HG03457 (cell line): ENCODE data around the gene GREB1L.
"Not testable (repeated sequence)": the region's sequence is repeated elsewhere in the genome, so short reads cannot be mapped to it uniquely, and the experiment has no call there.

ENCODE experiments used
- ATAC-seq: cut with Tn5 transposase; IDR thresholded peaks from one replicate; pipeline ENCODE4 v1.9.1; 2021; ENCODE audit warnings: moderate number of reproducible peaks; ENCODE audit not compliant: unreplicated experiment

The GREB1L gene

DNA sequence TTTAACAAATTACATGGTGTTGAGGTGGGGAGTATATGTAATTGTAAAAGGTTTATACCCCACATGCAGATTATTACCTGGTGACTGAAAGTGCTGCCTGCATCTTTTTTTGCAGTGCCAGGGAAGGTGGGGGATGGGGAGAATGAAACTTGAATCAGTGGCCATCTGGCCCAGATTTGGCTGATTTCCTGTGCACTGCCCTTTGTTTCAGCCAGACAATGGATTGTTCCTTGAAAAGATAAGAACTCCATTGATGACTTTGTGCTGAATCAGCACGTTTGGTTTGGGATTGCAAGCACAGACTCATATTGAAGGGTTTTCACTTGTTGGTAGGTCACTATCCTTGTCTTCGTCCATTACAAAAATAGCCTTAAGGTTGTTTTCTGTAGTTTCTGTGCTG, 20.9 kb downstream of the GREB1L start:
- ATAC-seq: no peak

DNA sequence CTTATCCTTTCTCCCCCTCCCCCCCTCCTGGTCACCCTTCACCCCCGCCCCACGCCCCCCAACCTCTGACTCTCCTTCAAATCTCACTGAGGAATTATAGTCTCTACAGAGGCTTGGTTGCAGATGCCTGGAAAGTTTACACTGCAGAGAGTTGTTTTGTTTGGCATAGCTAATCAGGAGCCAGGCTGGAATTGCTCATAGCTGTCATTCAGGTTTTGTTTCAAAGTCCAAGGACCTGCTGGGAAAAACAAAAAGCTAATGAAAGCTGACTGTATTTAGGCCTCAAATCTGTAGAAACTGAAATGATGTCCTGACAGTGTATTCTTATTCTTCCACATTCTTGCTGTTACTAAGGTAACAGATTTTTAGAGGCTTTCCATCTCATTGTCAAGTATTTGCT, 22.6 kb downstream of the GREB1L start:
- no peak for ATAC-seq

DNA sequence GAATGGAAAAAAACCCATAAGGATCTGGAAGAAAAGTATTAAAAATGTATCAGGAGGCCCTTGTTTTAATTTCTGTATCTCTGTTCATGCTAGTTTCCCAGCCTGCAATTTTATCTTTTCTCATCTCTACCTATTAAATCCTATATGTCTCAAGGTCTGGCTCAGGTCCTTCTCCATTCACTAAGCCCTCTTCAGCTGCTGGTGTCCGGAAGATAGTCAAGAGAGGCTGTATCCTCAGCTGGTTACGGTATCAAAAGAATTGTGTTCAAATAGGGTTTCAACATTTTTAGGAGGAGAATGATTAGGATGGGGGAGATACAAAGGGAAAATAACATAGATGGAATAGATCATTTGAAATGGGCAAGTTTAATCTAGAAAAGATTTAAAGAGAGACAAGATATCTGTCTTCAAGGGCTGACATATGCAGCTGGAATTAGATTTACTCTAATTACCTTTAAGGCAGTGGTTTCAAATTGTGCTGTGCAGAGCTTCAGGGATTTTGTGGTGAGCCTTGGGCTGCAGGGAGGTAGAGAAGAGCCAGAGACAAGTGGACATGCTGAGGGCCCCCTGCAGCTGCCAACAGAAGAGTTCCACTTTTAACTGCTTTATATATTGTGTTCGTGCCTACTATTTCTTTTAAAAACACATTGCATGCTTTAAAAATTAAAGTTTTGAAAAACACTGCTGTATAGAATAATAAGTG, 24.1 kb downstream of the GREB1L start:
- ATAC-seq: no peak

DNA sequence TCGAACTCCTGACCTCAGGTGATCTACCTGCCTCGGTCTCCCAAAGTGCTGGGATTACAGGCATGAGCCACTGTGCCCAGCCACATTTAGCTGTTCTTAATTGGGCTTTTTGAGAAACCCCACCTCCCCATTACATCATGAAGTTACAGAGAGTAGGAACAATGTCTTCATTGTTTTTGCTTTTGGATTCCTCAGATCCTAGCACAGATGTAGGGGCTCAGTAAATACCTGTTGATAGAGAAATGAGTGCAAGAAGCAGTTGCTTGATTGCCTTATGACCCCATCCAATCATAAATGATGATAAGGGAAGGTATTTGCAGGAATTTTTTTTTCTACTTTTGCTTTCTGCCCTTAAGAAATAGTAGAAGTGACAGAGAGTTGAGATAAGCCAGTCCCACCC, 25.4 kb downstream of the GREB1L start:
- no peak for ATAC-seq

DNA sequence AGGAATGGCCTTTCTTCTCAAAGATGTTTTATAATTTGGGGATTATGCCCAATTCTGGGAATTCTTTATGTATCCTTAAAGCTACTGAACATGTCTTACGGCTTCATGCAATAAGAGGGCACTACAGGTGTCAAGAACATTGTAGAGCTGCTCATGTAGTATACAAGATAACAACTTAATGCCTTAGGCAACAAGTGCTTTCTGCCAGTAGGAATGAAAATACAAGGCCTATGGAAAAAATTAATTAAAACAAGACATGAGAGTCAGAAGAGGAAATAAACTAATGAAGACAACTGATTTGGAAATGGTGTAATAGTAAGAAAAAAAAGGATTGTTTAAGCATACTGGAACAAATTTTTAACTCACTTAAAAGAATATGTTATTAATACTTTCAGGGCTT, 27.3 kb downstream of the GREB1L start:
- ATAC-seq: no peak

DNA sequence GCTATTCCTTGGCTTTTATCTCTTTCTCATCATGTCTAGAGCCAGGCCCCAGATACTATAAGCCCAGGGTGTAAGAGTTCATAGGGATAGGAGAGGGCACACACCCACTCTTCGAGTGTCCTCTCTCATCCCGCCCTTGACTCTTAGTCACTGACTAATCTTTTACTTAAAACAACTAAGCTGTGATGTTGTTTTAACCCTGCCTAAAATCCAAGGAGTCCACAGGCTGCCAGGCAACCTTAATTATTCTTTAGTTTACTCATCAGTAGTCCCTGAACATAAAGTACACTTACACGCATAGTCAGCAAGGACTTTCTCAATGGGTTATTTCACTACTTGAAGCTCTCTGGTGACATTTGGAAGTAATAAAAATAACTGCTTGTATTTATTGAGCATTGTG, 28.4 kb downstream of the GREB1L start:
- ATAC-seq: no peak

DNA sequence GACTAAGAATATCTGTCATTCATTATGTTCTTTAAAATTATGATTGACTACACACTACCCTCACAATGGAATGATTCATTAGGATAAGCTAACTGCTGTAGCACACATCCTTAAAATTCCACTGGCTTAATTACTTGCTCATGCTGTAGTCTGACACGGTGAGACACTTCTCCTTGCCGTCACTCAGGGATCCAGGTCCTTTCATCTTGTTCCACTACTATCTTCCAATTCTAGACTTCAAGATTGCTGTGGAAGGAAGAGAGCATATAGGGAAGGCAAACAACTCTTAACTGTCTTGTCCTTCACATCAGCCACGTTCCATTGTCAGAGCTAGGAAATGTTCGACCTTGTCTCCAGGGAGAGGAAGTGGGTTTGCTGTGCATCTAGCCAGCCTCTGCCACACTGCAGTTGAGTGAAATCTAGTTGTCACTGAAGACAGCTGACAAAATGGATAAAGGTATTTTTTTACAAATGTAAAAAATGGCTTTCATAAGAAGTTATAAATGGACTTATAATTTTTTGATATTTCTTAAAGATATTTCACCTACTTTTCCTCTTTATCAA, 30.1 kb downstream of the GREB1L start:
- no peak for ATAC-seq

DNA sequence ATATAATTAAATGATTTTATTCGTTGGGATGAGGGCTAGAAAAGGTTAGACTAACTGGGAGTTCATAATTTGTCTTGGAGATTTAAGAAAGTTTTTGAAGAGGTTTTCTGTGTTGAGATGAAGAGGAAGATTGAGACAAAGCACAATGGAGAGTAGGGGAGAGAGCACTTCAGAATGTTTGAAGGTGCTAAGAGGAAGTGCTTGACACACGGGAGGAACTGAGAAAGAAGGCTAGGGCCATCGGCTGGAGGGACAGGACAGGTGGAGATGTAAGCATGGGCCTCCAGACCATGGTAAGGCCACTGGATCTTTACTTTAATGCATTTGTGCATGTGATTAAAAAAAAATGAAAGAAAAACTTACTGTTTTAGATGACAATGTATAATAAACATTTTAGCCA, 31.5 kb downstream of the GREB1L start:
- ATAC-seq: no peak

DNA sequence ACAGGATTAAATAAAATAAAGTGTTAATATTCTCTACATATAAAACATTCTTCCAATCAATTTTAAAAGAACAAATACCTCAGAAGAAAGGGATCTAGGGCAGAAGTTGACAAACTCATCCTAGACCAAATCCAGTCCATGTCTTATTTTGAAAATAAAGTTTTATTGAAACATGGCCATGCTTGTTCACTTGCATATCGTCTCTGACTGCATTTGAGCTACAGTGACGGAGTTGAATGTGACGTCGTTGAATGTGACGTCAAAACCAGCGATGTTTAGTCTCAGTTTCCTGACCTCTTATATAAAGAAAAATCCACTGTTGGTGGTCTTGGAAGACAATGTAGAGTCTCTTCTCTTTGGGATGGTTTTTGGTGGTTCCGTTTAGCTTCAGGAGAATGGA, 33.6 kb downstream of the GREB1L start:
- no peak for ATAC-seq

DNA sequence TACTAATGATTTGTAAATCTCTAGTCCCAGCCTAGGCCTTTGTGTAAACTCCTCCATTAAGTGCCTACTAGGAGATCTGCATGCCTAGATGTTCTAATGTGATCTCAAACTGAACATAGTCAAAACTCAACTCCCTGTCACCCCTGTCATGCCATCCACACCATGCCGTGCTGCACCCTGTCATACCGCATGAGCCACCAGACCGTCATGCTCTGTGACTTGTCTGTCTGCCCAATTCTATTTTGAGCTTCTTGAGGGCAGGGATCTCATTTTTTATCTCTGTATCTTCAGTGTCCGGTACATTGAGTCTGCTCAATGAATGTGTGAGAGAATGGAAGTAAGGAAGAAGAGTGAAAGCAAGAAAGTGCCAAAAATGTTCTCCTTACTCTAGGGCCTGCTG, 35.5 kb downstream of the GREB1L start:
- ATAC-seq: no peak

DNA sequence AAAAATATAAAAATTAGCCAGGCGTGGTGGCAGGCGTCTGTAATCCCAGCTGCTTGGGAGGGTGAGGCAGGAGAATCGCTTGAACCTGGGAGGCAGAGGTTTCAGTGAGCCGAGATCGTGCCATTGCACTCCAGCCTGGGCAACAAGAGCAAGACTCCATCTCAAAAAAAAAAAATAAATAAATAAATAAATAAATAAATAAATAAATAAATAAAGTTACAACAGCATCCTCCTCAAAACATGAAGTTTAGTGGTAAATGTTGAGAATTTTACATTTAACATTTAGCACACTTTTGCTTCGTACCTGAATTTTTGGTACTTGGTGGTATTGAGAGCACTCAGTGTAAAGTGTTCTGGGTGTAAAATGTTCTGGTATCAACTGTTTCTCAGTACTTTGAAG, 36.2 kb downstream of the GREB1L start:
- not testable (repeated sequence) for ATAC-seq

DNA sequence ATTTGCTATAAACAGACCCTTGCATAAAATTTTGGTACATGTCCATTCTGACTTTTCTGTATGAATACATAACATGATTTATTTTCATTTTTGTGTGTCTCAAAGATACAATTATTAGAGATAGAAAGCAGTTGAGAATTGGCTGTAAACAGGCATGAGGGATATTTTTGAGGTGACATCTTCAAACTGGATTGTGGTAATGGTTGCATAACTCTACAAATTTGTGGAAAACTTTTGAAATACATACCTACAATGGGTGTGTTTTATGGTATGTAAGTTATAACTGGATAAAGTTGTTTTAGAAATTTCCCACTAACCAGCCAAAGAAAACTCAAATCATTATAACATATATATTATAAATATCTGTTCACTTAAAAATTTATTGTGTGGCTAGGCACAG, 39.6 kb downstream of the GREB1L start:
- ATAC-seq: no peak

DNA sequence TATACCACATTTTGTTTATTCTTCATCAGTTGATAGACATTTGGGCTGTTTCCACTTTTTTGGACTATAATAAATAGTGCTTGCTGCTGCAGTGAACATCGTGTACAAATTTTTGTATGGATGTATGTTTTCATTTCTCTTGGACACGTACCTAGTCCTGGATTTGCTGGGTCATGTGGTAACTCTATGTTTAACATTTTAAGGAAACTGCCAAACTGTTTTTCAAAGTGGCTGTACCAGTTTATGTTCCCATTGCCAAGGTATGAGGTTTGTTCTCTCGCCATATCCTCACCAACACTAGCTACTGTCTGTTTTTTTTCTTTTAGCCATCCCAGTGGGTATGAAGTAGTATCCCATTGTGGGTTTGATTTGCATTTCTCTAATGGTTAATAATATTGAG, 42.5 kb downstream of the GREB1L start:
- no peak for ATAC-seq

DNA sequence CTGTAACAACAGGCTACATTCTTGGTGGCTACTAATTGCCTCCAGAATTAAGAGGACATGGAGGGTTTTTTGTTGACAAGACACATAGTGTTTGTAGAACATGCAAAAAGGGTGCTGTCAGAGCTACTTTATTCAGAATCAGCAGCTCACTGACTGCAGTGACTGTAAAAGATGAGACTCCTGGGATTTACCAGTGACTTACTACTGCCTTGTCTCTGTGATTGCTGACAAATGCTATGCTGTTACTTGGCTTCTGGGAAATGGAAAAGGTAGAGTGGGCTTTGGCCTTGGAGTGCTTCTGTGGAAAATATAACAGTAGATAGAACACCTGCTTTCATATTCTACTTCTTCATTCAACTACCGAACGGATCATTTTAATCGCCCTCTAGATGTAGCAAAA, 47.8 kb downstream of the GREB1L start:
- ATAC-seq: no peak

DNA sequence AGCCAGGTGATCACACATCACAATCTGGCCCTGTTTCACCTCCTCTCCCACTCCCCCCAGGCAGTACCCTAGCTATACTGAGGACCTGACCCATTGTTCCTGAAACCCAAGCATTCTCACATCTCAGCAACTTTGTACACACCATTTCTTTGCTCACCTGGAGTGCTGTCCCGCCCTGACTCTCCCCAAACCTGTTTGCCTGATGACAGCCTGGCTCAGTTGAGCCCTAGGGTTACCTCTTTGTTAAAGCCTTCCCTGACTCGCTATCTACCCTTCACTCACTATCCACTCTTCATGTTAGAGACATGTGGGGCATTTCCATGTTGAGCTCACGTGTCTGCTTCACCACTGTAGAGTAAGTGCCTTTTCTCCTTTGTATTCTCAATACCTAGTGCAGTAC, 49.1 kb downstream of the GREB1L start:
- no peak for ATAC-seq

DNA sequence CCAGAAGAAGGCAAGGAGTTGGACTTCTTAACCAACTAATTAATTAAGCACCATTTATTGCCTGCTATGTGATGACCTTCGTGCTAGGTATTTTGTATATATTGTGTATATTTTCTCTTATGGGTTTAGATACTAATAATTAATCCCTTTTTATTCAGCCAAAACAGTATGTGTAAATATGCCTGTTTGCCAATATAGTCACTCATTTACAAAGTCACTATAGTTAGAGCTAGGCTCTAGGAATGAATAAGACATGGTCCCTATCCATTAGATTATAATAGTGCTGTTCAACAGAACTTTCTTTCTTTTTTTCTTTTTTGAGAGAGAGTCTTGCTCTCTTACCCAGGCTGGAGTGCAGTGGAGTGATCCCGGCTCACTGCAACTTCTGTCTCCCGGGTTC, 51.4 kb downstream of the GREB1L start:
- ATAC-seq: no peak

DNA sequence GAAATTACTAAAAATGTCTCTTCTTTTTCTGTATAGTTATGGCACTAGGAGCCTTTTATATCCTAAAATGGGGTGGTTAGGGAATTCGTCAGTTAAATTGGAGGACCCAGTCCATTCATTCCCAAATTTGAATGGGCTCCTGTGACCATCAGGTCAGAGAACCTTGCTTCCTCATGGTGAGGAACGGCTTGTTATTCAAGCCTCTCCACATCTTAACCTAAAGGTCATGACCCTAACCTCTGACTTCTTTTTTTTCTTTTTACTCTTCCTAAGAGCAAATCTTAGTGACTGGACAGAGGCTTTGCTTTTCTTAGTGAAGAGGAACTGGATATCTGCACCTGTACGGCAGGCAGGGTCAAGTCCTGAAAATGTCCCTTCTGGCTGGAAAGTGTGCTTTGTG, 53.1 kb downstream of the GREB1L start:
- ATAC-seq: no peak

DNA sequence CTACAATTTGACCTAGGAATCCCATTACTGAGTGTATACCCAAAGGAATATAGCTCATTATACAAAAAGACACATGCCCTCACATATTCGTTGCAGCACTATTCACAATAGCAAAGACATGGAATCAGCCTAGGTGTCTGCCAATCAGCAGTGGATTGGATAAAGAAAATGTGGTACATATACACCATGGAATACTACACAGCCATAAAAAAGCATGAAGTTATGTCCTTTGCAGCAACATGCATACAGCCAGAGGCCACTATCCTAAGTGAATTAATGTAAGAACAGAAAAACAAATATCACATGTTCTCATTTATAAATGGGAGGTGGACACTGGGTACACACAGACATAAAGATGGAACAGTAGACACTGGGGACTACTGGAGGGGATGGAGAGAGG, 54.0 kb downstream of the GREB1L start:
- ATAC-seq: no peak

DNA sequence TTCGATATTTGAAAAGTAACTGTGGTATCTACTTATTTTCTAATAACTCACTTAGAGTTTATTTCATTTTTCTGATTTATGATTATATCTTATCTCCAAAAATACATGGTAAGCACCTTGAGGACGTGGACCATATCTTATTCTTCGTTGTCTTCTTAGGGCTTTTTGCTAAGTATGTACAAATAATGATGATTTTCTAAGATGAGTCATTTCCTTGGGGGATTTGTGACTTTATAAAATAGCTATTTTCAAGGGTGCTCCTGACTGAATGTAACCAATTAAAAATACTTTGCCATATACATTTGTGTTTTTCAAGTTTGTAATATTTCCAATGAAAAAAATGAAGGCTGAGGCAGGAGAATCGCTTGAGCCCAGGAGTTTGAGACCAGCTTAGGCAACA, 56.3 kb downstream of the GREB1L start:
- no peak for ATAC-seq

DNA sequence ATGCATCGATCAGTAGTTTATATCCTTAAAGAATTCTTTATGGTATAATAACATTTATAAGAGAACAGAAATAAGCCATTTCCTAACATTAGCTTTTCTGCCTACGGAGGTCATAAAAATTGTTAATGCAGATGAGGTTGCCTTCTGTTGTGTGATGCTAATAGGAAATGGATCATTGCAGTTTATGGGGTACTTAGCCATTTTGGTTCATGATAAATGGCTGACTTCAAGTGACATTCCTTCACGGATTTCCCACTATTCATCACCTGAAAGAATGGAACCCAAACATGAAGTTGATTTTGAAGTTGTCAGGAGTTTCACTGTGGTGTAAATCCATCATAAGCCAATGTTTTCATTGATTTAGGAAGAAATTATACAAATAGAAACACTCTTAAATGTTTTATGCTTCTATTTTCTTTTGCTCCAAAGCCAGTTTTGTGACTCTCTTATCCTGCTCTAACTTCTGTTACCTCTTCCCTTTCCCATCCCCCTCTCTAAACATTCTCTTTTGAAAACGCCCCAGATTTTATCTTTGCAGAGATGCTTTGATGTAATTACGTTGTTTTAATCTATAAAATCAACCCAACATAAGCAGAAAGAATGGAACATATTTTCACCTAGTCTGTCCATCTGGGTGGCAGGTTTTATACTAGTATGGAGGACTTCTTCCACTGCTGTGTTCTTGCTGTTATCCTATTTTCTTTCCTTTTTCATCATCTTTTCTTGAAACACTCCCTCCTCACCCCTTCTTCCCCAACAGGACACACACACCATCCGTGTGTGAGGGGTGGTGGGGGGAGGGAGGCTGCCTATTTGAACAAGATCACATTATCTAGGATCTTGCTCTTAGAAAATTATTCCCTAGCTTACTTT, 58.2 kb downstream of the GREB1L start:
- no peak for ATAC-seq

DNA sequence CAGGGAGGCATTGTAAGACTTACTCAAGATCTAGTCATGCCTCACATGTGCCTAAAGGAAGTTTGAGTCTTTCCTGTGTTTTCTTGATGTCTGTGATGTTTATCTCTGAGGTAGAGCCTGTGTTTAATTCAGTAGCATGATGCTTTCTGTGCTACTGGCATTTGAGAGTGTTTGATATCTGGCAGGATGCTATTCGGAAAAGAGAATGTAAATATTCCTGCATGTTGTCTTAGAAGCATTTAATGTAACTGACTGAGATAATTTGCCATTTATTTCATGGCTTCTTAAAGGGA, 58.8 kb downstream of the GREB1L start:
- ATAC-seq: no peak

DNA sequence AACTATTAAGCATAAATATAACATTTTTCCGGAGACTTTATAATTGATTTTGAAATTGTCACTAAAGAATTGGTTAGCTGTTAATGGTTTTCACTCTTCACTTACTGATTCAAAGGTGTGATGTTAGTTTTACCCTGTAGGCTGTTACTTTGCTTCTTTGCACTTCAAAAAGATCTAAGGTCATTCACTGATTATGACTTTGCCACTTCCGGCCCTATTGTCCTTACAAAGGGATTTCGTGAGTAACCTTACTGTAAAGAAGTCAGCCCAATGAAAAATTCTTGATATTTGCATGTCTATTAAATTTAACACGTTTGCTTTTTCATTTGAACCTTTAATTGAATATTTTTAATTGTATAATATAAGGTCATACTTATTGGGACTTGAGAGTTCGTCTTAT, 61.4 kb downstream of the GREB1L start:
- no peak for ATAC-seq
